PC-3 (cell line): ENCODE results near the gene OSBPL7. TPM values are rescaled to one million over a fixed set of nuclear protein-coding genes. Genes with fewer than 3 reads are reported as not detected.
A peak's percentile ranks its signal among the peaks of the same experiment; 100 is the strongest.

ENCODE experiments used
- ATAC-seq: fragments of 200-7000 bp; cut with Tn5 transposase; 2 replicates; pipeline ENCODE4 v1.9.1; 2020; ENCODE audit warnings: mild to moderate bottlenecking, moderate library complexity
- BruUV-seq: library from RNA; stranded (reverse); fragments of 400-500 nt; replicated peaks from 2 replicates; lab custom pipeline; 2021; lab: Mats Ljungman, UMichigan
- CTCF ChIA-PET: fragments of 300-600 bp; sonication (Branson Sonifier 250); formaldehyde crosslinking; loops from one replicate; lab custom pipeline; 2022; ENCODE audit warnings: antibody characterized with exemption; lab: Charles Lee
- POLR2A ChIA-PET: fragments of 300-600 bp; sonication (Branson Sonifier 250); formaldehyde crosslinking; loops from one replicate; lab custom pipeline; 2022; ENCODE audit warnings: antibody characterized with exemption; ENCODE audit not compliant: unreplicated experiment; lab: Charles Lee
- DNase-seq: peaks from one replicate; pipeline ENCODE4 v3.0.0-alpha.2; 2015
- H2AFZ ChIP-seq: fragments of 300-600 bp; sonication (generic); 2 replicates; pipeline ENCODE4 v1.6.0; 2016; ENCODE audit warnings: antibody characterized with exemption, low read length
- H3F3A ChIP-seq: fragments of 300-600 bp; sonication (generic); one replicate; pipeline ENCODE4 v1.6.0; 2017; ENCODE audit warnings: antibody characterized with exemption, low read length, control low read depth, mild to moderate bottlenecking; ENCODE audit not compliant: unreplicated experiment
- H3K27ac ChIP-seq: fragments of 300-600 bp; sonication (generic); 2 replicates; pipeline ENCODE4 v1.5.1; 2016; ENCODE audit warnings: mild to moderate bottlenecking, low read length
- H3K27me3 ChIP-seq: fragments of 300-600 bp; sonication (generic); 2 replicates; pipeline ENCODE4 v1.6.1; 2016; ENCODE audit warnings: low read length, mixed read lengths
- H3K36me3 ChIP-seq: fragments of 300-600 bp; sonication (generic); 2 replicates; pipeline ENCODE4 v1.6.1; 2016; ENCODE audit warnings: low read depth, mixed run types, low read length, mixed read lengths
- H3K4me1 ChIP-seq: fragments of 300-600 bp; sonication (generic); 2 replicates; pipeline ENCODE4 v1.5.1; 2016; ENCODE audit warnings: low read length; ENCODE audit not compliant: insufficient read depth
- H3K4me2 ChIP-seq: fragments of 300-600 bp; sonication (generic); 2 replicates; pipeline ENCODE4 v1.6.0; 2016; ENCODE audit warnings: low read length
- H3K4me3 ChIP-seq: fragments of 300-600 bp; sonication (generic); 2 replicates; pipeline ENCODE4 v1.5.1; 2016; ENCODE audit warnings: mild to moderate bottlenecking, low read length, mixed read lengths
- H3K79me2 ChIP-seq: fragments of 300-600 bp; sonication (generic); 2 replicates; pipeline ENCODE4 v1.6.1; 2017; ENCODE audit warnings: low read length, mixed read lengths
- H3K9ac ChIP-seq: fragments of 300-600 bp; sonication (generic); 2 replicates; pipeline ENCODE4 v1.6.0; 2016; ENCODE audit warnings: mild to moderate bottlenecking, low read length
- H3K9me2 ChIP-seq: fragments of 300-600 bp; sonication (generic); replicated peaks from 2 replicates; pipeline ENCODE4 v1.6.1; 2016; ENCODE audit warnings: mixed run types, low read length, mixed read lengths
- H3K9me3 ChIP-seq: fragments of 300-600 bp; sonication (generic); 2 replicates; pipeline ENCODE4 v1.6.1; 2016; ENCODE audit warnings: low read length, mixed read lengths
- H4K20me1 ChIP-seq: fragments of 300-600 bp; sonication (generic); 2 replicates; pipeline ENCODE4 v1.6.1; 2016; ENCODE audit warnings: low read length, mixed read lengths
- EZH2 ChIP-seq: fragments of 300-600 bp; sonication (generic); IDR thresholded peaks from one replicate; pipeline ENCODE4 v1.6.1; 2017; ENCODE audit warnings: antibody characterized with exemption, mild to moderate bottlenecking, low read length; ENCODE audit not compliant: unreplicated experiment
- EZH2phosphoT487 ChIP-seq: fragments of 300-600 bp; sonication (generic); IDR thresholded peaks from 2 replicates; pipeline ENCODE4 v1.6.1; 2018; ENCODE audit warnings: mild to moderate bottlenecking, antibody characterized with exemption, low read length, borderline replicate concordance
- intact Hi-C: fragments of 100-400 bp; cut with micrococcal nuclease; formaldehyde crosslinking; loops from 2 replicates; pipeline ENCODE4 v1.9.0; 2023
- total RNA-seq: library from RNA; depleted of rRNA; stranded (reverse); fragments of >200 nt; gene quantifications from 2 replicates; pipeline ENCODE4 v1.2.3, GENCODE V29; 2014
- TF ChIP-seq, protein P1 (sequence below): fragments of 300-600 bp; sonication (generic); conservative IDR thresholded peaks from 2 replicates; pipeline ENCODE4 v1.5.1; 2017; ENCODE audit warnings: antibody characterized with exemption, low read depth, mild to moderate bottlenecking, low read length

The OSBPL7 gene
- total RNA-seq, 1 experiment from 2014 or later, result 22.1 TPM

DNA sequence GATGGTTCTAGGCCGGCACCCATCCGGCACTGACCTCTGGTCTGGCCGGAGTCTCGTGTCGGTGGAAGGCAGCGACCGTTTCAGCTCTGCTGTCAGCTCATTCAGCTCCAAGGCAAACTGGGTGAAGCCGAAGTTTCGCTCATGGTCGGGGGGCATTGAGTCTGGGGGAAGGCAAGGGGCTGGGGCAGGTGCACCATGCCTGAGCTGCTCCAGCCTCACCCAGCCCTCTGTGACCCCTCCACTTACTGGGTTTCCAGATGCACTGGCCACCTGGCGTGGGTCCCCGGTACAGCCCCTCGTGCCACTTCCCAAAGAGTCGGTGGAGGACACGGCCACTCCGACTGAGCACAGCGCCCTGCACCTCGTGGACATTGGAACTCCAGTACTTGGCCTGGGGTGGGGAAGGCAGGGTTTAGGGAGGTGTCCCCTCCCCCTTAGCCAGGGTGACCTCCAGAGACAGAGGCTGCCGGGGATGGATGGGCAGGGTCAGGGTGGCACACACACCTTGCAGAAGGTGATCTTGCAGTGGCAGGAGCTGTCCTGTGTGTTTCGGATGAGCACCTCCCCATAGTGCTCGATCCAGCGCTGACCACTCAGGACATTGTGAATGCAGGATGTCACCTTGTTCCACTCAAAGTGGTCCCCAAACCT is 12.6 kb downstream of the OSBPL7 start:
- H3K27ac ChIP-seq, result no peak overlapping the region
- CTCF ChIA-PET, result no interaction called here
- no peak overlapping the region for H3K9ac ChIP-seq

GRCh38 chr17:47808036-47808829 is 13.4 kb downstream of the OSBPL7 start:
- Histone ChIP-seq H2AFZ (no peak overlapping the region), H3K27me3 (no peaks in the 10 kb centered on the region), H3K4me3 (no peak overlapping the region), H4K20me1 (peaks cover 20% of the 10 kb centered on the region), H3K9ac (no peak overlapping the region), H3K9me3 (no peaks in the 10 kb centered on the region), H3K27ac (no peak overlapping the region), H3K79me2 (no peaks in the 10 kb centered on the region), H3K4me1 (peaks cover 23% of the 10 kb centered on the region), H3F3A (no peaks in the 10 kb centered on the region), H3K4me2 (no peak overlapping the region), H3K9me2 (no peaks in the 10 kb centered on the region), H3K36me3 (peaks cover 37% of the 10 kb centered on the region)
- DNase-seq (no peak), ATAC-seq (no peak)
- BruUV-seq, result TSS peak; percentile 14
- POLR2A ChIA-PET, result no interaction called here
- TF ChIP-seq EZH2phosphoT487 (no peak), EZH2 (no peak)
- TF ChIP-seq, protein P1, sequence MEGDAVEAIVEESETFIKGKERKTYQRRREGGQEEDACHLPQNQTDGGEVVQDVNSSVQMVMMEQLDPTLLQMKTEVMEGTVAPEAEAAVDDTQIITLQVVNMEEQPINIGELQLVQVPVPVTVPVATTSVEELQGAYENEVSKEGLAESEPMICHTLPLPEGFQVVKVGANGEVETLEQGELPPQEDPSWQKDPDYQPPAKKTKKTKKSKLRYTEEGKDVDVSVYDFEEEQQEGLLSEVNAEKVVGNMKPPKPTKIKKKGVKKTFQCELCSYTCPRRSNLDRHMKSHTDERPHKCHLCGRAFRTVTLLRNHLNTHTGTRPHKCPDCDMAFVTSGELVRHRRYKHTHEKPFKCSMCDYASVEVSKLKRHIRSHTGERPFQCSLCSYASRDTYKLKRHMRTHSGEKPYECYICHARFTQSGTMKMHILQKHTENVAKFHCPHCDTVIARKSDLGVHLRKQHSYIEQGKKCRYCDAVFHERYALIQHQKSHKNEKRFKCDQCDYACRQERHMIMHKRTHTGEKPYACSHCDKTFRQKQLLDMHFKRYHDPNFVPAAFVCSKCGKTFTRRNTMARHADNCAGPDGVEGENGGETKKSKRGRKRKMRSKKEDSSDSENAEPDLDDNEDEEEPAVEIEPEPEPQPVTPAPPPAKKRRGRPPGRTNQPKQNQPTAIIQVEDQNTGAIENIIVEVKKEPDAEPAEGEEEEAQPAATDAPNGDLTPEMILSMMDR, result no peak
- intact Hi-C loops, result no loop called here
- CTCF ChIA-PET, result no interaction called here

More for the DNA sequence above, 12.6 kb downstream of the OSBPL7 start:
- BruUV-seq, result no TSS peak
- Histone ChIP-seq H4K20me1 (peaks cover 20% of the 10 kb centered on the region), H3K27me3 (no peaks in the 10 kb centered on the region), H2AFZ (no peak overlapping the region), H3K9me2 (no peaks in the 10 kb centered on the region), H3K4me3 (no peak overlapping the region), H3K4me2 (no peak overlapping the region), H3K4me1 (peaks cover 23% of the 10 kb centered on the region), H3K79me2 (no peaks in the 10 kb centered on the region), H3F3A (no peaks in the 10 kb centered on the region), H3K9me3 (no peaks in the 10 kb centered on the region), H3K36me3 (peaks cover 37% of the 10 kb centered on the region)
- POLR2A ChIA-PET, result no interaction called here
- DNase-seq, result no peak
- TF ChIP-seq EZH2 (no peak), EZH2phosphoT487 (no peak)
- TF ChIP-seq, protein P1, result no peak
- intact Hi-C loops, result no loop called here
- ATAC-seq, result no peak

GRCh38 chr17:47807421-47807820 is 14.2 kb downstream of the OSBPL7 start:
- ChIA-PET POLR2A (no interaction called here), CTCF (no interaction called here)
- H4K20me1 ChIP-seq, result peaks cover 20% of the 10 kb centered on the region
- H3K4me1 ChIP-seq, result peaks cover 23% of the 10 kb centered on the region
- BruUV-seq, result no TSS peak
- H3K9ac ChIP-seq, result no peak overlapping the region
- no peak overlapping the region for H3K27ac ChIP-seq
- H2AFZ ChIP-seq, result no peak overlapping the region
- H3K9me2 ChIP-seq, result no peaks in the 10 kb centered on the region
- H3K36me3 ChIP-seq, result peaks cover 37% of the 10 kb centered on the region
- no peaks in the 10 kb centered on the region for H3K27me3 ChIP-seq
- H3K9me3 ChIP-seq, result no peaks in the 10 kb centered on the region
- TF ChIP-seq EZH2phosphoT487 (no peak), EZH2 (no peak)
- TF ChIP-seq, protein P1, result no peak
- H3F3A ChIP-seq, result no peaks in the 10 kb centered on the region
- intact Hi-C loops, result no loop called here
- H3K79me2 ChIP-seq, result no peaks in the 10 kb centered on the region
- ATAC-seq, result no peak
- H3K4me3 ChIP-seq, result no peak overlapping the region
- no peak for DNase-seq
- H3K4me2 ChIP-seq, result no peak overlapping the region
